SKM-1 (cell line): ENCODE measurements around the gene PPFIA2.
"Not testable (repeated sequence)": the region's sequence is repeated elsewhere in the genome, so short reads cannot be mapped to it uniquely, and the experiment has no call there.

ENCODE experiments used
- DNase-seq: peaks from one replicate; lab custom pipeline; 2025; ENCODE audit not compliant: unreplicated experiment; lab: John Stamatoyannopoulos, UW

The PPFIA2 gene

DNA sequence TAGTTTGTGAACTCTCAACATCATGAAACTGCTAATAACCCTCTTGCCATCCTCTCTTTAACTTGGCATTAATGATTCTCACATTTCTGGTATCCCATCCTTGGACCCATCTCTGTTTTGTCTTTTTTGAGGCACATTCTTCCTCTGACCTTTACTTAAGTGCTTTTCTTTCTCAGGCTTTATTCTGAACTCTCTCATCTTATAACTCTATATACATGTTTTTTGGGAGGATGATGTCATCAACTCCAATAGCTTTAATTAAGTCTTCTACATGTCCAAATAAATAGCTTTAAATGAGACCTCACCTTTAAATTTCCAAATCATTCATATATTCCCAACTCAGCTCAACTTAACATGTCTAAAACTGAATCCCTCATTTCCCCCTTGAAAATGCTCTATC lies 88.4 kb downstream of the PPFIA2 start:
- no peak for DNase-seq

DNA sequence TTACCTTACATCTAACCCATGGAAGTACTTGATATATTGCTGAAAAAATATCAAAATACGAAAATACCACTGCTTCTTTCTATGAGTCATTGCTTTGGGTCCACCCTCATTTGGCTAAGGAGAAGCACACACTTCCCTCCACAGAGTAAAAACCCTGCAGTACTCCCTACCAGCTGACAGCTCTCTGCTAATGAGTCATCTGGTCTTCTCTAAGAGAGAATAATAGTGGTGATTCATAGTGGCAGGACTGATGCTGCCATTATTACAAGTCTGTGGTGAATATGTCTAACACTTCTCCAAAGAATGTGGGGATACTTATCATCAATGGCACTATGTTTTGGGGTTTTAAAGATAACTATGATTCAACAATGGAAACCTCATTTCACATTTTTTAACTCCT lies 90.7 kb downstream of the PPFIA2 start:
- no peak for DNase-seq

DNA sequence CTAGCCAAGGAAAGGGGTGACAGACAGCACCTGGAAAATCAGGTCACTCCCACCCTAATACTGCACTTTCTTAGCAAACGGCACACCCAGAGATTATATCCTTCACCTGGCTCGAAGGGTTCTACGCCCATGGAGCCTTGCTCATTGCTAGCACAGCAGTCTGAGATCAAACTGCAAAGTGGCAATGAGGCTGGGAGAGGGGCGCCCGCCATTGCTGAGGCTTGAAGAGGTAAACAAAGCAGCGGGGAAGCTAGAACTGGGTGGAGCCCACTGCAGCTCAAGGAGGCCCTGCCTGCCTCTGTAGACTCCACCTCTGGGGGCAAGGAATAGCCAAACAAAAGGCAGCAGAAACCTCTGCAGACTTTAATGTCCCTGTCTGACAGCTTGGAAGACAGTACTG lies 99.8 kb downstream of the PPFIA2 start:
- not testable (repeated sequence) for DNase-seq

DNA sequence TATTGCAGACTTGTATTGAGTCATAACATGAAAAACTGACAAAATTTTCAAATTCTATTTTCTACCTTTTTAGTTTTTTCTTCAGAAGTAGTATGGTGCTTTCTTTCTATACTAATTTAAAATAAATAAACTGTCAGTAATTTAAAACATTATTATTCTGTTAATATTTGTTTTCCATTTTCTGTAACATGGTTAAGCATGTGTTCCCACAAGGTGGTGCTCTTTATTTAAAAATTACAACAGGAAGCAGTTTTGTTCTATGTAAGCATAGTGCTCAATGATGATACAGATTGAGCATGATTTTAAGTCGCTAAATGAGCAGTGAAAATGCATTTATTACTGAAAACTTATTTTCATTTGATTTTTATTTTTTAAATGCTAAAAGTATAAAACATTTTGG lies 114.6 kb downstream of the PPFIA2 start:
- peak; percentile 1 for DNase-seq

DNA sequence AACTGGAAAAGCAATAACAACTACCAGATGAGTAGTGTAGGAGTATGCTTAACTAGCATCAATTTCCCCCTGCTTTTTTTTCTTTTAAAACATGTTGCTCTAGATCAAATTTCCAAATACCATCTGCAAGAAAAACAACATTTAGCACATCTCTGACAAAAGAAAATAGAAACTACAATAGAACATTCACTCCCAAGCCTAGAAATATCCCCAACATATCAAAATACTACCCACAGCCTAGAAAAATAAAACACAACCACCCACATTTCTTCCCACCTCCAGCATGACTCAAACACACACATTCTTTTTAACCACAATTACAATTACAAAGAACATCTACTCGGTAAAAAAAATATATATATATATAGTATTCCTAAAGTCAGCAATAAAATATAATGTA lies 120.0 kb downstream of the PPFIA2 start:
- no peak for DNase-seq

DNA sequence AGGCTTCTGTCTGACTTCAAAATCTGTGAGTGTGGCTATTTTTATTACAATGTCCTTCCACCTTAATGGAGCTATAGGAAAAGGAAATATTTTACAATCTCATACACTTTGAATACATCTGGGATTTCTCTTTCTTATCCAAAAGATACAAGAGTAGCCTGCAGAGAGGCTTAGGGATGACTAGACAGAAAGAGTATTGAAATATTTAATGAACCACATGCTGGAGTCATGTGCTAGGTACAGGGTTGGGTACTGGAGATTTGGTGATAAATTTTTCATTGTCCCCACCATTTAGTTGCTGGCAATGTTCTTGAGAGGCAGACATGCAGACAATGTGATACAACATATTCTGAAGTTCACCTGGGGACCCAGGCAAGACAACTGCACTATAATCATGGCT lies 126.0 kb downstream of the PPFIA2 start:
- no peak for DNase-seq

DNA sequence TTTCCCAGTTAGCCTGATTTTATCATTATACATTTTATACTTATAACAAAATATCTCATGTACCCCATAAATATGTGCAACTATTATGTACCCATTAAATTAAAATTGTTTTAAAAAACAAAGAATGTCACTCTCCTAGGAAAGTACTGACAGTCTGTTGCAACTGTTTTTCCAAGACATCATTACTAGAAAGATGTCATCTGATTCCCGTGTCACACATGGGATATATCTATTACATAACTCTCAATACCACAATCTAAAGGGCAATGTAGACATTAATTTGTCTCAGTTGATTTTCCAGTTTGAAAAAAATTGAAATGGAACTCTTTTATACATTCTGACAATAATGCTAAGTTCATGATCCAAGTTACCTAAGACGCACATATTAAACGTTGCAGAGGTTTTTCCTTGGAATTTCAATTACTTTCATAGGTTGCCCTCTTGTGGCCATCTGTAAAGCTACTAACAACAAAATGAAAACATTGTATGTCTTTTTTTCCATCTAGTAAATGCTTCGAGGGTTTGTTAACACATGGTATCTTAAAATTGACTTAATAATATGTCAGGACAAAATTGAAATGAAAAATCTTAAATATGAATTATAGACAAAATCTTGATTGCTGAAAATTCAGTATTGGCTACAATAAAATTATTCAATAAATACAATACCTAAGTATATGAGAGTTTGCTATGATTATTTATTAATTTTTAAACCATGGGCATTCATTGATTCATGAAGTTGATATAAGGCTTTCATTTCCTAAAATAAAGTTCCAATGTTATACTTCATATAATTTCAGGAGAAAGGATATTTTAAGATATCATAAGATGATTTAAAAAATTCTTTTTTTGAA lies 131.6 kb downstream of the PPFIA2 start:
- no peak for DNase-seq

DNA sequence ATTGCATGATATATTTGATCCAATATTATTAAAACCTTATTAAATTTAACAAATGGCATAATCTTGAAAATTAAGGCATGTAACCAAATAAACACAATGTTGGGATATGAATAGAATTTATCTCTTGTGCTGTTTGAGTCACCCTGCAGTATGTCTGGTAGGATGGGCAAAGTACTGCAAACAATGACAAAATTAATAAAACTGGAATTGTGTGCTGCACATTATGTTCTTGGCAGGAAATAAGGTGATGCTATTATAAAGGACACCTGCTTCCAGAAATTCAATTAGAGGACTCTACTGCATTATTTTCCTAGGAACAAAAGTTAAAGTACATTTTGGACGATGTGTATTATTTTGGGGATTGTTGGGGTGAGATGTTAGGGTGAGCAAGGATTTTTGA lies 132.7 kb downstream of the PPFIA2 start:
- DNase-seq: no peak

DNA sequence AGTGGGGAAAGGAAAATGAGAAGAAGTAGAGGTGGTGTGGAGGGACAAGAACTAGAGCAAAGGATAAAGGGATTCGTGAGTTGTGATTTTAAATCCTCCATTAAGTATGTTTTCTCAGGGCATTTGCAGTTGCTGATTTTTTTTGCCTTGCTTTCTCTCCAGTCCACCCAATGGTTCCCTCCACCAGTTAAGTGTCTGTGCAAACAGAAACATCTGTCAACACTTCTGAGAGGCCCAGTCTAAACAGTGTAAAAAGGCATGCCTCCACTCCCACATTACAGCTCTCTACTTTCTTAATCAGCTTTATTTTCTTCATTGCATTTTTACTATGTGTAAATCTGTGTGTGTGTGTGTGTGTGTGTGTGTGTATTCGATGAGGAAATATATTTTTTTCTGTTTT lies 141.2 kb downstream of the PPFIA2 start:
- no peak for DNase-seq

DNA sequence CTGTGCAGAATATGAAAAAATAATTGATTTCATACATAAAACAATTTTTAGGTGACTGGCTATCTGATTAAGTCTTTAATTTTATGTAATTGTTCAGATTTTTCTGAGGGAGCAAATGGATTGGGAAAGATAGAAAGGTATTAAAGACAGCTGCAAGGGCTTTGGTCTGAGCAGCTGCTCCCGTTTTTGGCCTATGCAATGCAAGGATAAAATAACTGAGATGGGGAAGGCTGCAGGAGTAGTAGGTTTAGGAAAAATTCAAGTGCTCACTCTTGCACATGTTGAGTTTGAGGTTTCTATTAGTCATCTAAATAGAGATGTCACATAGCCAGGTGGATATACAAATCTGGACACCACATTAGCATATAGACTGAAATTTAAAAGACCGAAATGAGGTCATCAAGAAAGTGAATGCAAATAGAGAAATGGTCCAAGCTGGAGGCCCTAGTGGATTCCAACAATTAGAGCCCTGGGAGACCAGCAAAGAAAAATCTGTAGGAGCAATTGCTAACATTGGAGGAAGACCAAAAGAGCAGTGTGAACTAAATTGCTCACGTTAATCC lies 144.0 kb downstream of the PPFIA2 start:
- no peak for DNase-seq

DNA sequence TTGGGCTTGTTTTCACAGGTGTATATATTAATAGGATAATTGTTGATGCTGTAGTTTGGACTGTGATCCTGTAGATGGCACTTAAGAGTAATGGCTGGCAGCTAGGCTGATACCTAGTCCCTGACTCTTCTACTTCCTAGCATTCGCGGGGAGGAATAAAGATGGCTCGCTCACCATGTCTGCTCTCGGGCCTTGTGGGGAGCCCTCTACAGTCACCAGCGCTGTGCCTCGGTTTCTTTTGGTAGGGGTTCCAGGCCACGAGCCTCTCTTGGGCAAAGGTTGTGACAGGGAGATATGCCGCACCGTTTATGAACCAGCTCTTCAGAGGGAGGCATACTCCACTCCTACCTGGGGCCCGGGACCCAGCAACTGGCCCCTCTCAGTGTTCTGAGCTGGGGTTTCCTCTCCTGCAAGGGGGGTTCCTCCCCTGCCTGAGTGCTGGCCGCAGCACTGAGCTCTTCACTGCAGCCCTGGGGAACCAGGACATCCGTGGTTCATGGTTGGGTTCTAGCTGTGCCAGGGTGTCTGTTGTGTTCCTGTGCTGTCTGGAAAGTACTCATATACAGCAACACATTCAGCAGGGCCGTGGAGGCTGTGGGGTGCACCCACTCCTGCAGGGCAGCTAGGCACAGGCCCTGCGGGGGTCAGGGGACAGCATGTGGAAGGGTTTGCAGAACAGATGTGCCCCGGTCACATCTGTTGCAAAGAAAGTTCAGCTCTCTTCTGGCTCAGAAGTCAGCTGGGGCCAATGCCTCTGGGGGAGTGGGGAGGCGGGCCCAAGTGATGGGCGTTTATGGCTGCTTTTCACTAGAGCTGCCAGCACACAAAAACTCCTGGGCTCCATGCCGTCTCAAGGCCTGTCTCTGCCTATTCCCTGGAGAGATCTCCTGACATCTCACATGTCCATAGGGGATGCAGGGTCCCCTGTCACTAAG lies 147.9 kb downstream of the PPFIA2 start:
- no peak for DNase-seq

DNA sequence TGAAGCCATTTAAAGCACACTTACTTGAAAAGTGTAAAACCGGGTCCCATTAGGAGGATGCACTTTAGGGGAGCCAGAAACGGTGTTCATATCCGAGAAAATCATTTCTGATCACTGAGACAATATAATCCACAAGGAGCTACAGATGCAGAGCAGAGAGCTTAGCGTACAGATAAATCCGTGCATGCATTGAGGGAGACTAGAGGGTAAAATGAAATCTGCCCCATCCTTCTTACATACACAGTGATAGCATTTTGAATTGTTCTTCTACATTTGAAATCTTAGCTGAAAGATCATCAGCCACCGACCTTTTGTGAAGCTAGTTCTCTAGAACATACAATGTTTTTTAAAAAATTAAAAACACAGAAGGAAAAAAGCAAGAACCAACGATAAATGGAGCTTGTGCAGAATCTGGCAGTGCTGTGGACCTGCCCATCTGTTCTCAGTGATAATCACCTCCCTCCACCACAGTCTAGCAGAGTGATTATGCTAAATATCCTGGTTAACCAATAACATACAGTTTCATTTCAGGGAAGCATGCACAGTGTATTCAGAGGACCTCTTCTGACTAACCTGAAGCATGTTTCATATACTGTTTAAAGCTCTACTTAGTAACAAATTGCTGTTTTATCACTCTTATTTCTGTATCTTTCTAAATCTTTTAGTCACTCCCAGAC lies 161.1 kb downstream of the PPFIA2 start:
- DNase-seq: no peak

DNA sequence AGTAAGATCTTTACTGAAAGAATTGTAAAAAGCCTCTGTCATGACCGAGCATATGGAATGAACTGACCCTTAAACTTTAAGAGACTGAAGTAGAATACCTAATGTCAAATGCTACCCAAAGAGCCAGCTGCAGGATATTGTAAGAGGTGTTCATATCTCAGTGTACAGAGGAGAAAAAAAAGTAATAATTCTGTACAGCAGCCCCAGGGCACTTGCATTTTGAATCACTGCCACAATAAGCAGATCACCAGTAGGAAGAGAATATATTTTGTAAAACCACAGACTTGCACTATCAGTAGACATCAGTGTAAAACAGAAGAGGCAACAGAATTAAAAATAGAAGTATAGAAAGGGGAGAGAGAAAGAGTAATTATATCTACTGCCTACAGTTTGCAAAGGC lies 162.6 kb downstream of the PPFIA2 start:
- no peak for DNase-seq

DNA sequence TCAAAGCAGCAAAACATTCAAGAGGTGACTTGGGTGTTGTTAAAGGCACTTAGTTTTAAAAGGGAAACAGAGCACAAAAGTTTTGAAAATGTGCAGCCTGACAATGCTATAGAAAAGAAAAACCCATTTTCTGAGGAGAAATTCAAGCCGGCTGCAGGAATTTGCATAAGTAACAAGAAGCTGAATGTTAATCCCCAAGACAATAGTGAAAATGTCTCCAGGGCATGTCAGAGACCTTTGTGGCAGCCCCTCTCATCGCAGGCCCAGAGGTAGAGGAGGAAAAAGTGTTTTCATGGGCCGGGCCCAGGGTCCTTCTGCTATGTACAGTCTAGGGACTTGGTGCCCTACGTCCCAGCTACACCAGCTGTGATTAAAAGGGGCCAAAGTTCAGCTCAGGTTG lies 167.9 kb downstream of the PPFIA2 start:
- DNase-seq: no peak

DNA sequence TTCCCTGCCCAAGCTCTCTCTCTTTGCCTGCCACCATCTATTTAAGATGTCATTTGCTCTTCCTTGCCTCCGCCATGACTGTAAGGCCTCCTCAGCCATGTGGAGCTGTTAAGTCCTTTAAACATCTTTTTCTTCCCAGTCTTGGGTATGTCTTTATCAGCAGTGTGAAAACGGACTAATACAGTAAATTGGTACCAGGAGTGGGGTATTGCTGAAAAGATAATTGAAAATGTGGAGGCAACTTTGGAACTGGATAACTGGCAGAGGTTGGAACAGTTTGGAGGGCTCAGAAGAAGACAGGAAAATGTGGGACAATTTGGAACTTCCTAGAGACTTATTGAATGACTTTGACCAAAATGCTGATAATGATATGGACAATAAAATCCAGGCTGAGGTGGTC lies 168.4 kb downstream of the PPFIA2 start:
- DNase-seq: not testable (repeated sequence)

DNA sequence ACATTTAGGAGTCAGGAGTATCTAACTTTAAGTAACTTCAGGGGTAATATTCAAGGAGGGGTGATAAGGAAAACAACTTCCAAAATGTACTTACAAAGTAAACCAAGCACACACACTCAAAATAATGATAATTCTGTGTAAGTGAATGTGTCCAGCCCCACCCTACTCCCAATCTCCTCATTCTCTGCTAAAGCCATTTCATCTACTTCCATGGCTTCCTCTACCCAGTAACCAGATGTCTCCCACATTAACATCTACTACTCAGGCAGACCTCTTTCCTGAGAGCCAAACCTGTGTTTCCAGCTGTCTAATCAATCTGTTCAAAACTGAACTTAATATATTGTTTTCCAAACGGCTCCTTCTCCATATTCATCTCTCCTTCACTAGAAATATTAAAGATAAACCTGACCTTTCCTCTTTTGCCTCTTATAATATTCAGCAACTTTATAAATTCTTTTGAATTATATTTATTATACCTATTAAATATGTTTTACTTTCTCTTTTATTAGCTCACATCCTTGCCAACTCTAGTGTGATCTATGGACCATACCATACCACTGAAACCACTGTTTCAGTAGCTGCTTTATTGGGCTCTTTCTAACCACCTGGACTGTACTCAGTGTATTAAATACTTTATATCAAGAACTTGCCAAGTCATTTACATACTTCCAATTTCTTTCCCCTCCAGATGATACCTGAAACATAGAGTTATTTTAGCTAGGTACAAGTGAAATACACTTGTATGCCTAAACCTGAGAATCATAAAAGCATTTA lies 170.7 kb downstream of the PPFIA2 start:
- no peak for DNase-seq

DNA sequence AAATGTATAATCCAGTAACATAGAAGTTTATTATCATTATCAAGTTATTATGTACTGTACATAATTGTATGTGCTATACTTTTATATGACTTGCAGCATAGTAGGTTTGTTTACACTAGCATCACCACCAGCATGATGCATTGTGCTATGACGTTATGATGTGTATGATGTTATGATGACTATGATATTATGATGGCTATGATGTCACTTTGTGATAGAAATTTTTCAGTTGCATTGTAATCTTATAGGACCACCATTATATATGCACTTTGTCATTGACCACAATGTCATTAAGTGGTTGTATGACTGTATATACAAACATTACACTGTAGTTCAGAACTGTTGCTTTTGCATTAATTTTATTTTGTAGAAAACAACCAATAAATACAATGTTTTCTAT lies 173.4 kb downstream of the PPFIA2 start:
- DNase-seq: no peak

DNA sequence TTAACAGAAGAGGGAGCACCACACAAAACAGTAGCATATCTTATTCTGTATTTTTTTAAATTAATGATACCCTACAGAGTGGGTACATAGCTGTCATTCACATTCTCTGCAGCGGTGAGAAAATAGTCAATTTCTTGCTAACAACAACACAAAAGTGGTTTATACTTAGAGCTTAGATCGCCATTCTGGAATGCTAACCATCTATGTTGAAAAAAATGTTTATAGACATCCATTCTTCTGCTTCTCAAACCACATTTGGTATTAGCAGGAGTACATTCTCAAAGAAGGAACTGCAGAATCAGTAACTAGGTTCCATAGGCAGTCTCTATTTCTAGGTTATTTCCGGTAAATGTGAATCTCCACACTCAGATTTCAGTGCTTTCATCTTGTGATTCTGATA lies 185.9 kb downstream of the PPFIA2 start:
- no peak for DNase-seq

DNA sequence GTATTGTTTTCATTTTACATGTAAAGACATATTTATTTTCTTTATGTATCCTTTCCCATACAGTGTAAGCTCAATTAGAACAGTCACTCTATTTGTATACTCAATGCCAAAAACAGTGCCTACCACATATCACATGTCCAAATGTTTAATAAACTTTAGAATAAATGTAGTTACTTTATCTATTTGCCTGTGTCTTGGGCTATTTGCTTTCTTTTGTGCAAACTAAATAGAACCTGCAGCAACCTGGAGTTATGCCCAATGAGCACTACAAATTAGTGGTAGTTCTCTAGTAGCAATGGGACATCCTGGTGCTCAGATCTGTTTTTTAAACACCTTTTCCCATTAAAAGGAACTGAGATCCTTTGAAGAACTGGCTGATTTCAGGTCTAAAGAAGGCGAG lies 186.7 kb downstream of the PPFIA2 start:
- DNase-seq: no peak

DNA sequence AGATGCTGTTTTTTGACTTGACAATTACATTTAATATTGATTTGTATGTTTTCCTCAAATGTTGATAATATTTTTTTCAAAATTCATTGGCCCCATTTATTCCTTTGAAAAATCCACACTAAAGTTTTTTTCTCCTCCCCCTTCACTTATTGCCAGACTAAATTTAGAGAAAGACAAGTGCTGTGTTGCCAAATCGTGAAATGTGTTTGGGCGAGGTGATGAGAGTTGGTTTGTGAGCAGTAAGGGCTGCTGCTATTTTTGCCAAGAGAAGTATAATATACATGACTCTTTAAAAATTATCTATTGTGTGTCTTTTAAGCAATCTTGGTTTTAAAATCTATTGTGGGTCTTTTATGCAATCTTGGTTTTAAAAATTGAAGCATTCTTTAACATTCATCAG lies 188.9 kb downstream of the PPFIA2 start:
- DNase-seq: no peak

DNA sequence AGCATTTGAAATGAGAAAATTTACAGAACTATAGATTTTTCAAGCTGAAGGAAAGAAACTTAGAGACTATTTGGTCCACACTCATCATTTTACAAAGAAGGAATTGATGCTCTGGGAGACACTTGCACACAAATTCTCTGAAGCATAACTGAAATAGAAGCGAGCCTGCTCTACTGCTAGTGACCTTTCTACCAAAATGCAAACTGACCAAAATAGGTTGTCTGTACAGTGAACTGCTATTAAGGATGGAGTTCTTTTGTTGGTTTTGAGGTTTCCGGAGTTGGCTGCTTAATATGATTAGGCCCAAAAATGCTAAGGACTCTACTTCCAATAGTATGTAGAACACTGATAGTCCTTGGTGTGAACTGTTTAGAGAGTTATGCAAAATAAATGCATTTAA lies 194.9 kb downstream of the PPFIA2 start:
- DNase-seq: no peak
